GM18498 (cell line): ENCODE results near the gene TMEM203.

ENCODE experiments used
- ATAC-seq: cut with Tn5 transposase; IDR thresholded peaks from one replicate; pipeline ENCODE4 v1.9.1; 2021; ENCODE audit warnings: mild to moderate bottlenecking, moderate library complexity; ENCODE audit not compliant: unreplicated experiment

Gene TMEM203

GRCh38 chr9:137219757-137220316 is 14.4 kb upstream of the TMEM203 start:
- no peak for ATAC-seq

GRCh38 chr9:137218754-137219271 is 13.4 kb upstream of the TMEM203 start:
- ATAC-seq: no peak

- ATAC-seq: no peak
Observed at GRCh38 chr9:137218212-137218753, 12.8 kb upstream of the TMEM203 start.

GRCh38 chr9:137217276-137218211 is 12.1 kb upstream of the TMEM203 start:
- no peak for ATAC-seq

- ATAC-seq: no peak
Observed at GRCh38 chr9:137216188-137216965, 10.9 kb upstream of the TMEM203 start.

GRCh38 chr9:137215196-137215986 is 9.9 kb upstream of the TMEM203 start:
- ATAC-seq: no peak

- no peak for ATAC-seq
Observed at GRCh38 chr9:137214620-137215019, 9.2 kb upstream of the TMEM203 start.

- ATAC-seq: no peak
Observed at GRCh38 chr9:137213160-137214060, 8.0 kb upstream of the TMEM203 start.

- ATAC-seq: no peak
Observed at GRCh38 chr9:137212520-137212919, 7.1 kb upstream of the TMEM203 start.

- no peak for ATAC-seq
Observed at GRCh38 chr9:137211532-137211931, 6.1 kb upstream of the TMEM203 start.

GRCh38 chr9:137206602-137207001 is 1.2 kb upstream of the TMEM203 start:
- ATAC-seq: no peak

GRCh38 chr9:137204731-137205125 is 720 bp downstream of the TMEM203 start:
- ATAC-seq: no peak

- ATAC-seq: no peak
Observed at GRCh38 chr9:137202966-137203365, 2.5 kb downstream of the TMEM203 start.

- ATAC-seq: no peak
Observed at GRCh38 chr9:137201205-137201868, 4.1 kb downstream of the TMEM203 start.

GRCh38 chr9:137200311-137201204 is 4.9 kb downstream of the TMEM203 start, which contains the start of gene TPRN:
TPRN (minus strand) TSS chr9:137200741; CDS start chr9:137200711, 30 bp downstream.
- ATAC-seq: peak; percentile 92

GRCh38 chr9:137199411-137200121 is 5.9 kb downstream of the TMEM203 start:
- no peak for ATAC-seq

GRCh38 chr9:137198902-137199283 is 6.6 kb downstream of the TMEM203 start:
- no peak for ATAC-seq
